ENCODE data around the gene WRAP73.

DNA sequence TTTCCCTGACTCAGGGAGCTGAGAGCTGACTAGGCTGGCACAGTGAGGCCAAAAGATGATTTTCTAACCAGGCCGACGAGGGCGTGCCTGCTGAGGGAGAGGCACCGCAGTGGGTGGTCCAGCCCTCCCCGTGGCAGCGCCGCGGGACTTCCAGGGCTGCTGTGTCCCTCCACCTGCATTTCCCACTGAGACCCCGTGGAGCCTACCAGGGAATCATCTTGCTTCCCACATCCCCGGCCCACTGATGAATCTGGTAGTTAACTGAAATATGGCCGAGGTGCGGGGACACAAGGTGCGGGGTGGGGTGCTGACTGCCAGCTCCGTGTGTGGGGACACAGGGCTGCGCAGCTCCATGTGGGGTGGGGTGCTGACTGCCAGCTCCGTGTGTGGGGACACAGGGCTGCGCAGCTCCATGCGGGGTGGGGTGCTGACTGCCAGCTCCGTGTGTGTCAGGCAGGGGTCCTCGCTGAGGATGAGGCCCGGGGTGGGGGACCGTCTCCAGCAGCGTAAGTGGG, 10.4 kb downstream of the WRAP73 start:
- no peak for TF ChIP-seq POLR2A (IDR thresholded peaks at IDR 0.05)
- TF ChIP-seq, protein P1, sequence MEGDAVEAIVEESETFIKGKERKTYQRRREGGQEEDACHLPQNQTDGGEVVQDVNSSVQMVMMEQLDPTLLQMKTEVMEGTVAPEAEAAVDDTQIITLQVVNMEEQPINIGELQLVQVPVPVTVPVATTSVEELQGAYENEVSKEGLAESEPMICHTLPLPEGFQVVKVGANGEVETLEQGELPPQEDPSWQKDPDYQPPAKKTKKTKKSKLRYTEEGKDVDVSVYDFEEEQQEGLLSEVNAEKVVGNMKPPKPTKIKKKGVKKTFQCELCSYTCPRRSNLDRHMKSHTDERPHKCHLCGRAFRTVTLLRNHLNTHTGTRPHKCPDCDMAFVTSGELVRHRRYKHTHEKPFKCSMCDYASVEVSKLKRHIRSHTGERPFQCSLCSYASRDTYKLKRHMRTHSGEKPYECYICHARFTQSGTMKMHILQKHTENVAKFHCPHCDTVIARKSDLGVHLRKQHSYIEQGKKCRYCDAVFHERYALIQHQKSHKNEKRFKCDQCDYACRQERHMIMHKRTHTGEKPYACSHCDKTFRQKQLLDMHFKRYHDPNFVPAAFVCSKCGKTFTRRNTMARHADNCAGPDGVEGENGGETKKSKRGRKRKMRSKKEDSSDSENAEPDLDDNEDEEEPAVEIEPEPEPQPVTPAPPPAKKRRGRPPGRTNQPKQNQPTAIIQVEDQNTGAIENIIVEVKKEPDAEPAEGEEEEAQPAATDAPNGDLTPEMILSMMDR (IDR thresholded peaks at IDR 0.05), result no peak
- no peak for TF ChIP-seq POLR2AphosphoS5 (IDR thresholded peaks at IDR 0.05)
- TF ChIP-seq EP300 (IDR thresholded peaks at IDR 0.05; ENCODE audit: low read depth), result no peak

Measured in transverse colon (tissue), 4 donors.